ENCODE data around the gene NGLY1. TPM values are rescaled to one million over a fixed set of nuclear protein-coding genes. Genes with fewer than 3 reads are reported as not detected.
A peak's percentile ranks its signal among the peaks of the same experiment; 100 is the strongest.

The NGLY1 gene
- total RNA-seq, 1 experiment from 2014 or later, result 47.7 TPM

GRCh38 chr3:25690768-25691533 lies 92.3 kb downstream of the NGLY1 start:
- Histone ChIP-seq H3K79me2 (ENCODE audit: low read length) (no peaks in the 10 kb centered on the region), H3F3A (ENCODE audit: low read length, unreplicated experiment) (no peaks in the 10 kb centered on the region), H3K27ac (ENCODE audit: low read length) (no peak overlapping the region), H3K4me1 (ENCODE audit: insufficient read depth, low read length) (no peaks in the 10 kb centered on the region), H3K36me3 (ENCODE audit: low read depth, low read length) (no peaks in the 10 kb centered on the region), H4K20me1 (ENCODE audit: low read length) (no peaks in the 10 kb centered on the region), H3K9ac (ENCODE audit: low read length) (no peak overlapping the region), H3K4me3 (ENCODE audit: low read length) (no peak overlapping the region), H3K9me2 (replicated peaks; ENCODE audit: low read length) (no peaks in the 10 kb centered on the region), H3K4me2 (ENCODE audit: low read length) (no peak overlapping the region), H3K27me3 (ENCODE audit: low read length) (peaks cover 31% of the 10 kb centered on the region), H2AFZ (ENCODE audit: low read length) (no peak overlapping the region), H3K9me3 (ENCODE audit: low read length) (no peaks in the 10 kb centered on the region)
- TF ChIP-seq EZH2 (IDR thresholded peaks at IDR 0.05; ENCODE audit: low read length, unreplicated experiment), result no peak
- TF ChIP-seq EZH2phosphoT487 (IDR thresholded peaks at IDR 0.05; ENCODE audit: borderline replicate concordance, low read length), result no peak
- ChIA-PET POLR2A (ENCODE audit: unreplicated experiment) (no interaction called here), CTCF (no interaction called here)
- BruUV-seq (replicated peaks), result no TSS peak
- ATAC-seq, result no peak
- no peak for DNase-seq
- intact Hi-C loops (cut with micrococcal nuclease), result no loop called here

DNA sequence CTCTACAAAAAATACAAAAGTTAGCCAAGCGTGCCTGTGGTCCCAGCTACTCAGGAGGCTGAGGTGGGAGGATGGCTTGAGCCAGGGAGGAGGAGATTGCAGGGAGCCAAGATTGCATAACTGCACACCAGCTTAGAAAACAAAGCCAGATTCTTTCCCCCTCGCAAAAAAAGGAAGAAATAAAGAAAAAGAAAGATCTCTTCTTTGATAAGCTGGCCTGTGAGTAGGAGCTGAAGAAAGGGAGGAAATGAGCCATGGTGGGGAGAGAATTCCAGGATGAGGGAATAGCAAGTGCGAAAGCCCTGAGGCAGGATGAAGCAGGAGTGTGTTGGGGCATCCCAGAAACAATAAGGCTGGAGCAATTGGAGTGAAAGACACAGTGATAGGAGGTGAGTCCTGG lies 94.0 kb downstream of the NGLY1 start:
- DNase-seq (peak; percentile 5), ATAC-seq (no peak; the same call in 1 of the 2 replicates)
- peaks cover 22% of the 10 kb centered on the region for H3K27me3 ChIP-seq (ENCODE audit: low read length)
- H3F3A ChIP-seq (ENCODE audit: low read length, unreplicated experiment), result no peaks in the 10 kb centered on the region
- no peaks in the 10 kb centered on the region for H3K4me1 ChIP-seq (ENCODE audit: insufficient read depth, low read length)
- ChIA-PET POLR2A (ENCODE audit: unreplicated experiment) (no interaction called here), CTCF (no interaction called here)
- no peak overlapping the region for H2AFZ ChIP-seq (ENCODE audit: low read length)
- no peaks in the 10 kb centered on the region for H4K20me1 ChIP-seq (ENCODE audit: low read length)
- no peak for TF ChIP-seq EZH2 (IDR thresholded peaks at IDR 0.05; ENCODE audit: low read length, unreplicated experiment)
- no peak for TF ChIP-seq CTCF (conservative IDR thresholded peaks at IDR 0.05; ENCODE audit: low read depth, low read length)
- TF ChIP-seq EZH2phosphoT487 (IDR thresholded peaks at IDR 0.05; ENCODE audit: borderline replicate concordance, low read length), result no peak
- H3K79me2 ChIP-seq (ENCODE audit: low read length), result no peaks in the 10 kb centered on the region
- no peak overlapping the region for H3K4me2 ChIP-seq (ENCODE audit: low read length)
- no peak overlapping the region for H3K27ac ChIP-seq (ENCODE audit: low read length)
- H3K4me3 ChIP-seq (ENCODE audit: low read length), result no peak overlapping the region
- H3K9me3 ChIP-seq (ENCODE audit: low read length), result no peaks in the 10 kb centered on the region
- BruUV-seq (replicated peaks), result no TSS peak
- intact Hi-C loops (cut with micrococcal nuclease), result no loop called here
- H3K36me3 ChIP-seq (ENCODE audit: low read depth, low read length), result no peaks in the 10 kb centered on the region
- H3K9me2 ChIP-seq (replicated peaks; ENCODE audit: low read length), result no peaks in the 10 kb centered on the region
- H3K9ac ChIP-seq (ENCODE audit: low read length), result no peak overlapping the region

- no peak for ATAC-seq
Observed at GRCh38 chr3:25687742-25688141, 95.5 kb downstream of the NGLY1 start.

More at GRCh38 chr3:25687742-25688141, 95.5 kb downstream of the NGLY1 start:
- peaks cover 18% of the 10 kb centered on the region for H3K27me3 ChIP-seq (ENCODE audit: low read length)
- DNase-seq, result no peak
- POLR2A ChIA-PET (ENCODE audit: unreplicated experiment), result no interaction called here
- no peaks in the 10 kb centered on the region for H3K9me2 ChIP-seq (replicated peaks; ENCODE audit: low read length)
- no peak overlapping the region for H3K9ac ChIP-seq (ENCODE audit: low read length)
- intact Hi-C loops (cut with micrococcal nuclease), result no loop called here
- BruUV-seq (replicated peaks), result no TSS peak
- H4K20me1 ChIP-seq (ENCODE audit: low read length), result no peaks in the 10 kb centered on the region
- no peak overlapping the region for H3K27ac ChIP-seq (ENCODE audit: low read length)
- H3K4me3 ChIP-seq (ENCODE audit: low read length), result no peak overlapping the region
- no peaks in the 10 kb centered on the region for H3K79me2 ChIP-seq (ENCODE audit: low read length)
- H3K36me3 ChIP-seq (ENCODE audit: low read depth, low read length), result no peaks in the 10 kb centered on the region
- H3F3A ChIP-seq (ENCODE audit: low read length, unreplicated experiment), result no peaks in the 10 kb centered on the region
- no peaks in the 10 kb centered on the region for H3K4me1 ChIP-seq (ENCODE audit: insufficient read depth, low read length)
- no peak overlapping the region for H3K4me2 ChIP-seq (ENCODE audit: low read length)
- H3K9me3 ChIP-seq (ENCODE audit: low read length), result no peaks in the 10 kb centered on the region
- no peak overlapping the region for H2AFZ ChIP-seq (ENCODE audit: low read length)
- CTCF ChIA-PET, result no interaction called here
- TF ChIP-seq CTCF (conservative IDR thresholded peaks at IDR 0.05; ENCODE audit: low read depth, low read length), result no peak
- no peak for TF ChIP-seq EZH2 (IDR thresholded peaks at IDR 0.05; ENCODE audit: low read length, unreplicated experiment)
- TF ChIP-seq EZH2phosphoT487 (IDR thresholded peaks at IDR 0.05; ENCODE audit: borderline replicate concordance, low read length), result no peak

Data from PC-3 (cell line).